ENCODE data around the gene CAPG.

CAPG gene

DNA sequence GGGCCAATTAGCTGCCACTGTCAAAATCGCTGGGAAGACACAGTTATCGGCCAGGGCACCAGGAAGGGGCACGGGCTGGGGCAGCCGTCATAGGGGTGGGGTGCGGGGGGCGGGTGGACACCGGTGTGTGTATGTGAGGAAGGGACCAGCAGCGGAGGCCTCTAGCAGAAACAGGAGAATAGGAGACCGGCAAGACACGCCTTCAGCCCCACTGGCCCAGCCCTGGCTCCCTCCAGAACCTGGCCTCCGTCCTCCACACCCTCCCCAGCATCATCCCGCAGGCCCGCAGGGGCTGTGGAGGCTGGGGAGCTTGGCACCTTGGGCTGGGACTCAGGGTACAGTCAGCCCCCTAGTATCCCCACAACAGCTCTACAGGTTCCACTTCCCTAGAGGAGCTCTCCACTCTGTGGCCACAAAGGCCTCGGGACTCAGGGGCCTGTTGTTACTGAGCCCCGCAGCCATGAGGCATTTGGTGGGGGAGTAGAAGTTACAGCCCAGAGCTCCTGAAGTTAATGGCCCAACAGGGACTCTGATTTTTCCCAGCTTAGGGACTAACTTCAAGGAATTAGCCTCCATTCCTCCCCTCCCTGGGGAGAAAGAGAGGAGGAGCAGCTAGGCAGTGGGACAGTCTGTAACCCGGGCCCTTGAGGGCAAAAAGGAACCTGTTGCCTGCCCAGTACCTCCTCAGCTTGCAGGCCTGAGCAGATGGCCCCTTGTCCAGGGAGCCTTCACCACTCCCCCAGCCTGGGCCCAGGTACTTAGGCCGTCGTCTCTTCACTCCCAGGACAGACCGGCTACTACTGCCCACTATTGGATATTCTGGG lies 28.2 kb upstream of the CAPG start:
- DNase-seq: no peak

DNA sequence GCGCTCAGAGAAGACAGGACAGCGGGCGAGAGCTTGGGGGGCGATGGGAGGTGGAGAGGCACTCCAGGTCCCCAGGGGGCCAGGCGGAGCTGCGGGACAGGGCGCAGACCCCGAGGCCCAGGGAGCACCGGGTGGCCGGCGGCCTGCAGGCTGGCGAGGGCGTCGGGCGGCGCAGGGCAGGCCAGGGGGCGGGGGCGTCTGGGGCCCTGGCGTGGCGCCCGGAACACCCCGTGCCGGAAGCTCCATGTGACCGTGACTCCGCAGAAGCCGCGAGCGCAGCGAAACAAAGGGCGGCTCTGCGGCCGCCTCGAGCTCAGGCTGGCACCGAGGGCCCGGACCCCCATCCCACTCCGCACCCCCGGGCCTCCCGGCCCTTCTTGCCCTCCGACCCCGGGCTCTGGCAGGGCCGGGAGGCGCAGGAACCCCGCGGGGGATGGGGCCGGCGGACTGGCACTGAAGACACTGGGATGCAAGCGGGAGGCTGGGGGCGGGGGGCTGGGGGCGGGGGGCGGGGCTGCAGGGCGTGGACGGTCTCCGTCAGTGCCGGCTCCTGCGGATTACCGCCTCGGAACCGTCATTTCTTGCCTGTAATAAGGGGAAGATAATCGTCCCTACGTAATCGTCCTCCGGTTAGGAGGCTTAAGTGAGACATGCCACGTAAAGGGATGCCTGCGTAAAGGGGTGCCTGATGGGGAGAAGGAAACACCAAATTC lies 27.5 kb upstream of the CAPG start:
- DNase-seq: peak; percentile 83

- no peak for DNase-seq
Measured at GRCh38 chr2:85436836-85437487, 26.8 kb upstream of the CAPG start.

DNA sequence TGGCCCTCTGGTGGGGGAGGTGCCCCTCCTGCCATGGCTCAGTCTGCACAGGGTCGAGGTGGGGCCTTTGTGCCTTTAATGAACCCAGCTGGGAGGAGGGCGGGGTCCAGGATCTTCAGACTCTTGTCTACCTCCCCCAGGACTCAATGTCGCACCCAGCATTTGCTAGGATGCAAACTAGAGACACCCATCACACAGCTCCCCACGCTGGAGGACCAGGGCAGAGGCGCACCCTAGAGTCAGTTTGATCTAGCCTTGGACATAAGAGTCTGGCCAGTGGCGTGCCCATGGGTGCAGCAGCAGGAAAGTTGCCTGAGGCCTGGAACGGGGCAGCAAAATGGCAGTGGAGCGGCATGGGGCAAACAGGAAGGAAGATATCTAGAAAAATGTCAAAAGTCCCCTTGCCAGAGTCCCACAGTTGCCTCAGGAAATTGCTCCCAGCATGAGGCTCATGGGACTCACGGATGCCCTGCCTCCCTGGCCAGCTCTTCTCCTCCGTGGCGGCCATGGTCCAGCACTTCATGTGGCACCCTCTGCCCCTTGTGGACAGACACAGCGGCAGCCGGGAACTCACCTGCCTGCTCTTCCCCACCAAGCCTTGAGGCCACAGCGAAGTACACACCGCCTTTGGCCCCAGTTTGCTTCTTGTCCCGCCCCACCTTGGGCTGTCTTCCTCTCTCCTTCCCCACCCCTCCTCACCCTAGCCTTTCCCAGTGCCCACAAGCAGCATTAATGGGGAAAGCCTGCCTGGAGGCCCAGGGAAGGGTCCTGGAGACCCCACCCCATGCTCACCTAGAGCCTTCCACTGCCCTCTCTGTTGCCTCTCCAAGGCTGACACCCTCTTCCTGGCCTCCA lies 26.0 kb upstream of the CAPG start:
- no peak for DNase-seq

GRCh38 chr2:85435220-85435958 lies 25.2 kb upstream of the CAPG start:
- DNase-seq: no peak

DNA sequence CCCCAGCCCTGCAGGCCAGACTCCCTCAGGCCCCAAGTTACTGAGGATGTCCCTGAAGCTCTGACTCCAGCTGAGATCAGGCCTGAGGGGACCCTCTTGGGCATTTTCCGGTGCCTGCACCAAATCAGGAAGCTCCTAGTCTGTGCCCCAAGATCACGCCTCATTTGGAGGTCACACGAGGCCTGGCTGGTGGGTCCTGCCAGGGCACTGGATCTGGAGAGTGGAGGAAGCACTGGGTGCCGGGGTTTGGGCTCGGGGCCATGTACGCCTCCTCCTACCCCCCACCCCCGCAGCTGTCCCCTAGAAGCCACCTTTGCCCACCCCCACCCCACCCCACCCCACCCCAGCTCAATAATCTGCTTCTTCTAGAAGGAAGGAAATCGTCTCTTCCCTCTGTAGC lies 24.5 kb upstream of the CAPG start:
- no peak for DNase-seq

DNA sequence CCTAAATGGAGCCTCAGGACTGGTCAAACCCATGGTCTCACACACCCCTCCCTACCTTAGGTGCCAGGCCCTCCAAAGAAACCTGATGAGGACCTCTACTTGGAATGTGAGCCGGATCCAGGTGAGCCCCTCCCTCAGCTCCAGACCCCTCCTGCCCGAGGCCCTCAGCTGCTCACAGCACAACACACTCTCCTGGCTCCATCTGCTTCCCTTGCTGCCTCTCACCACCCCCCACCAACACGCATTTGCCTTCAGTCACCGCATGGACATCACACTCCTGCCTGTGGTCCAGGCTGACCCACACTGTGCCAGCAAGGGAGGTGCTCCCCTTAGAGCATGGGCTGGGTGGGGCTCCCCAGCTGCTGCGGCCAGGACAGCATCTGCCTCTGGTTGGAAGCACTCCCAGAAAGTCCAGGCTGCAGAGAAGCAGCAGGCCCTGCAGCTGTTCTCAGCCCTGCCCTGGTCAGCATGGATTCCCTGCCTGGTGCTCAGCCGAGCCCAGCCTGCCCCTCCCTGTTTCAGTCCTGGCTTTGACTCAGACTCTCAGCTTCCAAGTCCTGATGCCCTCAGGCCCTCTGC lies 23.4 kb upstream of the CAPG start:
- no peak for DNase-seq

- no peak for DNase-seq
Measured at GRCh38 chr2:85431570-85432205, 21.5 kb upstream of the CAPG start.

GRCh38 chr2:85430752-85431569 lies 20.8 kb upstream of the CAPG start:
- DNase-seq: no peak

DNA sequence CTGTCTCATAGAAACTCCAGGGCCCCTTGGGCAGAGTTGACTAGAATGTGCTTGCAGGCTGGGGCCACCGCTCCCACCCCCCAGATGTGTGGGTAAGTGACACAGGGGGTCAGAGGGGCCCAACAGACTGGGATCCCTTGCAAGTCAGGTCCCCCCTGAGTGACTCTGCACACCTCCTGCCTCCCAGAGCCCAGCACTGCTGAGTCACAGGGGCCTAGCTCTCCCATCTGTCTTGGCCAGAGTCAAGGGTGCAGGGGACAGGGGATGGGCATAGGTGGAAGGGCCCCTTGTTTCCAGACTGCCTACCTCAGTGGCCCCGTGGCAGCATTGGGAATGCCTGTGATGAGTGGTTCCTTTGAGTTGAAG lies 19.7 kb upstream of the CAPG start:
- DNase-seq: no peak

GRCh38 chr2:85429213-85429923 lies 19.2 kb upstream of the CAPG start:
- DNase-seq: no peak

GRCh38 chr2:85428343-85428881 lies 18.2 kb upstream of the CAPG start:
- DNase-seq: no peak

- no peak for DNase-seq
Measured at GRCh38 chr2:85427300-85427835, 17.2 kb upstream of the CAPG start.

GRCh38 chr2:85425588-85425987 lies 15.4 kb upstream of the CAPG start:
- DNase-seq: no peak

DNA sequence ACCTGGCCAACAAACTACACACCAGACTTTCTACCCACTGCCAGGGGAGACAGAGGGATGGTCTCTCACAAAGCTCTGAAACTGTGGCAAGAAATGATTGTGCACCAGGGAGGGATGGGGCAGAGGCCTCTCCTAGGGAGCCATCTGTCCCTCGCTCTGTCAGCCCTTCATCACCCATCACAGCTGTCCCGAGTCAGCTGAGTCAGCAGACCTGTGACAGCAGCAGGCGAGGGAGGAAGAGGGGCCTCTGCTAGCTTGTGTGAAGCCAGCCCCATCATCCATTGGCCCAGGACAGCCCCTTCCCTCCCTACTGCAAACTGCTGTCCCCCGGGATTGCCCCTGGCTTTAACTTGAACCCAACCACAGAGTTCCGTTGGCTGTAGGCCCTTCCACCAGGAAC lies 13.4 kb upstream of the CAPG start:
- DNase-seq: no peak

GRCh38 chr2:85422072-85422457 lies 11.9 kb upstream of the CAPG start:
- no peak for DNase-seq

DNA sequence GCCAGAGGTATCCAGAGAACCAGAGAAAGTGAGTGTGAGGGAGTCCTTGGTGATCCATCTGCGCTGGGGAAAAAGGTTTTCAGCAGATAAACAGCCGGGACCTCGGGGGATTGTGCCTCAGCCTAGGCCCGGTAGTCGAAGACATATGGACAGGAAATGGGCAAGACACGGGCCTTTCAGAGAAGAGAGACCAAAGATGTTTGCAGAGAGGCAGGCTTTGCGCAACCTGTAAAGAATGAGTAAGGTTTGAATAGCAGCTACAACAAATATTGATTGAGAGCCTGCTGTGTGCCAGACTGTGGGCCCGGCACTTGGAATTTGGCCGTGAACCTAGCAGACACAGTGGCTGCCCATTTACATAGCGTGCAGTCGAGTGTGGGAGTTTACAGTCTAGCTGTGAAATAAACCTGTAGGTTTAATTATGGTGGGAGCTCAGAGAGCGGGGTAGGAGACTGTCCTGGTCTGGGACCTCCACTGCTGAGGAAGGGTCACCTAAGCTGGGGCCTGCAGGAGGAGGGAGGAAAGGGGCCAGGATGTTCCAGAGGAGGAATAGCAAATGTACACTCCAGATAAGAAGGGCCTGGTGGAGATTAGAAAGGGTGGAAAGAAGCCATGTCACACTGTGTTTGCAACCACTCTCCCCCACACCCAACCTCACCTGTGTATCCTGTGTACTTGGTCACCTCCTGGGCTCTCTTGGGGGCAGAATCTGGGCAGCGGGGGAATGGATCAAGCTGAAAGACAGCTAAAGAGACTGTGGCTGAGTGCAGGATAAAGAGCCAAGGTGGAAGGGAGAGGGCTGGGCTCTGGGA lies 11.3 kb upstream of the CAPG start:
- no peak for DNase-seq

- DNase-seq: peak; percentile 88
Measured at GRCh38 chr2:85420536-85421259, 10.5 kb upstream of the CAPG start.

Data from CD4-positive, alpha-beta T cell treated with Interleukin-21 for 1 hour (primary cell).